PC-3 (cell line): ENCODE results near the gene PBX3. TPM values are rescaled to one million over a fixed set of nuclear protein-coding genes. Genes with fewer than 3 reads are reported as not detected.
A peak's percentile ranks its signal among the peaks of the same experiment; 100 is the strongest.

Experiments used
- ATAC-seq: fragments of 200-7000 bp; cut with Tn5 transposase; 2 replicates; pipeline ENCODE4 v1.9.1; 2020; ENCODE audit warnings: mild to moderate bottlenecking, moderate library complexity
- BruUV-seq: library from RNA; stranded (reverse); fragments of 400-500 nt; replicated peaks from 2 replicates; lab custom pipeline; 2021; lab: Mats Ljungman, UMichigan
- CTCF ChIA-PET: fragments of 300-600 bp; sonication (Branson Sonifier 250); formaldehyde crosslinking; loops from one replicate; lab custom pipeline; 2022; ENCODE audit warnings: antibody characterized with exemption; lab: Charles Lee
- POLR2A ChIA-PET: fragments of 300-600 bp; sonication (Branson Sonifier 250); formaldehyde crosslinking; loops from one replicate; lab custom pipeline; 2022; ENCODE audit warnings: antibody characterized with exemption; ENCODE audit not compliant: unreplicated experiment; lab: Charles Lee
- DNase-seq: peaks from one replicate; pipeline ENCODE4 v3.0.0-alpha.2; 2015
- H2AFZ ChIP-seq: fragments of 300-600 bp; sonication (generic); 2 replicates; pipeline ENCODE4 v1.6.0; 2016; ENCODE audit warnings: antibody characterized with exemption, low read length
- H3F3A ChIP-seq: fragments of 300-600 bp; sonication (generic); one replicate; pipeline ENCODE4 v1.6.0; 2017; ENCODE audit warnings: antibody characterized with exemption, low read length, control low read depth, mild to moderate bottlenecking; ENCODE audit not compliant: unreplicated experiment
- H3K27ac ChIP-seq: fragments of 300-600 bp; sonication (generic); 2 replicates; pipeline ENCODE4 v1.5.1; 2016; ENCODE audit warnings: mild to moderate bottlenecking, low read length
- H3K27me3 ChIP-seq: fragments of 300-600 bp; sonication (generic); 2 replicates; pipeline ENCODE4 v1.6.1; 2016; ENCODE audit warnings: low read length, mixed read lengths
- H3K36me3 ChIP-seq: fragments of 300-600 bp; sonication (generic); 2 replicates; pipeline ENCODE4 v1.6.1; 2016; ENCODE audit warnings: low read depth, mixed run types, low read length, mixed read lengths
- H3K4me1 ChIP-seq: fragments of 300-600 bp; sonication (generic); 2 replicates; pipeline ENCODE4 v1.5.1; 2016; ENCODE audit warnings: low read length; ENCODE audit not compliant: insufficient read depth
- H3K4me2 ChIP-seq: fragments of 300-600 bp; sonication (generic); 2 replicates; pipeline ENCODE4 v1.6.0; 2016; ENCODE audit warnings: low read length
- H3K4me3 ChIP-seq: fragments of 300-600 bp; sonication (generic); 2 replicates; pipeline ENCODE4 v1.5.1; 2016; ENCODE audit warnings: mild to moderate bottlenecking, low read length, mixed read lengths
- H3K79me2 ChIP-seq: fragments of 300-600 bp; sonication (generic); 2 replicates; pipeline ENCODE4 v1.6.1; 2017; ENCODE audit warnings: low read length, mixed read lengths
- H3K9ac ChIP-seq: fragments of 300-600 bp; sonication (generic); 2 replicates; pipeline ENCODE4 v1.6.0; 2016; ENCODE audit warnings: mild to moderate bottlenecking, low read length
- H3K9me2 ChIP-seq: fragments of 300-600 bp; sonication (generic); replicated peaks from 2 replicates; pipeline ENCODE4 v1.6.1; 2016; ENCODE audit warnings: mixed run types, low read length, mixed read lengths
- H3K9me3 ChIP-seq: fragments of 300-600 bp; sonication (generic); 2 replicates; pipeline ENCODE4 v1.6.1; 2016; ENCODE audit warnings: low read length, mixed read lengths
- H4K20me1 ChIP-seq: fragments of 300-600 bp; sonication (generic); 2 replicates; pipeline ENCODE4 v1.6.1; 2016; ENCODE audit warnings: low read length, mixed read lengths
- EZH2 ChIP-seq: fragments of 300-600 bp; sonication (generic); IDR thresholded peaks from one replicate; pipeline ENCODE4 v1.6.1; 2017; ENCODE audit warnings: antibody characterized with exemption, mild to moderate bottlenecking, low read length; ENCODE audit not compliant: unreplicated experiment
- EZH2phosphoT487 ChIP-seq: fragments of 300-600 bp; sonication (generic); IDR thresholded peaks from 2 replicates; pipeline ENCODE4 v1.6.1; 2018; ENCODE audit warnings: mild to moderate bottlenecking, antibody characterized with exemption, low read length, borderline replicate concordance
- intact Hi-C: fragments of 100-400 bp; cut with micrococcal nuclease; formaldehyde crosslinking; loops from 2 replicates; pipeline ENCODE4 v1.9.0; 2023
- total RNA-seq: library from RNA; depleted of rRNA; stranded (reverse); fragments of >200 nt; gene quantifications from 2 replicates; pipeline ENCODE4 v1.2.3, GENCODE V29; 2014
- TF ChIP-seq, protein P1 (sequence below): fragments of 300-600 bp; sonication (generic); conservative IDR thresholded peaks from 2 replicates; pipeline ENCODE4 v1.5.1; 2017; ENCODE audit warnings: antibody characterized with exemption, low read depth, mild to moderate bottlenecking, low read length

Gene PBX3
- total RNA-seq, 1 experiment from 2014 or later = 35.5 TPM

- DNase-seq = no peak
- intact Hi-C loops = no loop called here
- H3K36me3 ChIP-seq = no peaks in the 10 kb centered on the region
- BruUV-seq = no TSS peak
- no peak overlapping the region for H3K9ac ChIP-seq
- no peak overlapping the region for H3K27ac ChIP-seq
- H3K9me3 ChIP-seq = no peaks in the 10 kb centered on the region
- no peak overlapping the region for H3K4me2 ChIP-seq
- H3K27me3 ChIP-seq = no peaks in the 10 kb centered on the region
- no peak overlapping the region for H3K4me3 ChIP-seq
- no peaks in the 10 kb centered on the region for H4K20me1 ChIP-seq
- peaks cover 7% of the 10 kb centered on the region; the same call in 1 of the 2 replicates for H3K4me1 ChIP-seq
- H3F3A ChIP-seq = no peaks in the 10 kb centered on the region
- ChIA-PET POLR2A (no interaction called here), CTCF (no interaction called here)
- no peaks in the 10 kb centered on the region for H3K79me2 ChIP-seq
- ATAC-seq = no peak
- no peaks in the 10 kb centered on the region for H3K9me2 ChIP-seq
- TF ChIP-seq EZH2 (no peak), EZH2phosphoT487 (no peak)
- TF ChIP-seq, protein P1, sequence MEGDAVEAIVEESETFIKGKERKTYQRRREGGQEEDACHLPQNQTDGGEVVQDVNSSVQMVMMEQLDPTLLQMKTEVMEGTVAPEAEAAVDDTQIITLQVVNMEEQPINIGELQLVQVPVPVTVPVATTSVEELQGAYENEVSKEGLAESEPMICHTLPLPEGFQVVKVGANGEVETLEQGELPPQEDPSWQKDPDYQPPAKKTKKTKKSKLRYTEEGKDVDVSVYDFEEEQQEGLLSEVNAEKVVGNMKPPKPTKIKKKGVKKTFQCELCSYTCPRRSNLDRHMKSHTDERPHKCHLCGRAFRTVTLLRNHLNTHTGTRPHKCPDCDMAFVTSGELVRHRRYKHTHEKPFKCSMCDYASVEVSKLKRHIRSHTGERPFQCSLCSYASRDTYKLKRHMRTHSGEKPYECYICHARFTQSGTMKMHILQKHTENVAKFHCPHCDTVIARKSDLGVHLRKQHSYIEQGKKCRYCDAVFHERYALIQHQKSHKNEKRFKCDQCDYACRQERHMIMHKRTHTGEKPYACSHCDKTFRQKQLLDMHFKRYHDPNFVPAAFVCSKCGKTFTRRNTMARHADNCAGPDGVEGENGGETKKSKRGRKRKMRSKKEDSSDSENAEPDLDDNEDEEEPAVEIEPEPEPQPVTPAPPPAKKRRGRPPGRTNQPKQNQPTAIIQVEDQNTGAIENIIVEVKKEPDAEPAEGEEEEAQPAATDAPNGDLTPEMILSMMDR = no peak
- H2AFZ ChIP-seq = no peak overlapping the region
Measured at GRCh38 chr9:125852386-125852785, 105.2 kb downstream of the PBX3 start.

GRCh38 chr9:125854553-125855275, 107.5 kb downstream of the PBX3 start:
- intact Hi-C loops = no loop called here
- DNase-seq (peak; percentile 27), ATAC-seq (no peak; the same call in 1 of the 2 replicates)
- no peak for TF ChIP-seq EZH2phosphoT487
- TF ChIP-seq EZH2 = no peak
- TF ChIP-seq, protein P1 = no peak
- Histone ChIP-seq H3K4me2 (no peak overlapping the region), H3K4me1 (peaks cover 7% of the 10 kb centered on the region; the same call in 1 of the 2 replicates), H2AFZ (no peak overlapping the region), H4K20me1 (no peaks in the 10 kb centered on the region), H3K4me3 (no peak overlapping the region), H3K36me3 (no peaks in the 10 kb centered on the region), H3K9me3 (no peaks in the 10 kb centered on the region), H3F3A (no peaks in the 10 kb centered on the region), H3K79me2 (no peaks in the 10 kb centered on the region), H3K9me2 (no peaks in the 10 kb centered on the region), H3K27ac (peak overlapping the region; percentile 57), H3K27me3 (no peaks in the 10 kb centered on the region), H3K9ac (no peak overlapping the region)
- ChIA-PET CTCF (no interaction called here), POLR2A (no interaction called here)
- no TSS peak for BruUV-seq

GRCh38 chr9:125856331-125856730, 109.2 kb downstream of the PBX3 start:
- Histone ChIP-seq H3K4me2 (no peak overlapping the region), H3K4me1 (peaks cover 7% of the 10 kb centered on the region; the same call in 1 of the 2 replicates), H3K27ac (no peak overlapping the region), H3K36me3 (no peaks in the 10 kb centered on the region), H3K9me3 (no peaks in the 10 kb centered on the region), H4K20me1 (no peaks in the 10 kb centered on the region), H3K9ac (no peak overlapping the region), H3K9me2 (no peaks in the 10 kb centered on the region), H3K79me2 (no peaks in the 10 kb centered on the region), H3F3A (no peaks in the 10 kb centered on the region), H3K27me3 (no peaks in the 10 kb centered on the region), H2AFZ (no peak overlapping the region), H3K4me3 (no peak overlapping the region)
- ChIA-PET CTCF (no interaction called here), POLR2A (no interaction called here)
- BruUV-seq = no TSS peak
- intact Hi-C loops = no loop called here
- TF ChIP-seq EZH2 = no peak
- TF ChIP-seq, protein P1 = no peak
- no peak for TF ChIP-seq EZH2phosphoT487
- DNase-seq = no peak
- ATAC-seq = no peak
